Measurements from ENCODE around the gene TTC32.

TTC32 gene

DNA sequence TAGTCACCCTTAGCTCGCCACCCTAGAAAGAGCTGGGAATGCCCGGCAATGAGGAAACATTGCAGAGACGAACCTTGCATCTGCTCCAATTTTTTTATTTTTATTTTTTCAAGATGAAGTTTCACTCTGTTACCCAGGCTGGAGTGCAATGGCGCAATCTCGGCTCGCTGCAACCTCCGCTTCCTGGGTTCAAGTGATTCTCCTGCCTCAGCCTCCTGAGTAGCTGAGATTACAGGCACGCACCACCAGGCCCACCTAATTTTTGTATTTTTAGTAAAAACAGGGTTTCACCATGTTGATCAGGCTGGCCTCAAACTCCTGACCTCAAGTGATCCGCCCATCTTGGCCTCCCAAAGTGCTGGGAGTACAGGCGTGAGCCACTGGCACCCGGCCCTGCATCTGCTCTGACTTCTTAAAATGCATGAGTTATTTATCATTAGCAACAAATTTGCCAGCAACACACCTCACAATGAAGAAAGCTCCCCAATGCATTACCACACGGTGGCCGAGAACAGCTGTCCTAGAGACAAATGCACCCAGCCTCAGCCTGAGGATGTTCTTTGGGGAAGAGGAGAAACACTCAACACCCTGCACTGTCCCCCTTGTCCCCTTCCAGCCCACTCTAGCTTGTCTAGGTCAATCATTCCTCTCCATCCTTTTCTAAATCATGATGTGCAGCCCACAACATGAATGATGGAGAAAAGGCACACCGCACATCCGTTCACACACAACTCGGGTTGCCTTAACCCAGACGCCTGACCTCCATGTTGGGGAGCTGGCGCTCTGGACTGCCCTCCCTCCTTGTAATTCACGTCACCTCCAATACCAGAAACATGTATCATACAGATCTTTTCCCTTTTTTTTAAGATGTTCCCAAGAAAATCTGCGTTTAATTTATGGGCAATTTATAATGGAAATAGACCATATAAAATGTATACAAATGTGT is 46.9 kb downstream of the TTC32 start:
- no peak for DNase-seq (ENCODE audit: low read depth in 2 of 2)
- TF ChIP-seq, protein P1, sequence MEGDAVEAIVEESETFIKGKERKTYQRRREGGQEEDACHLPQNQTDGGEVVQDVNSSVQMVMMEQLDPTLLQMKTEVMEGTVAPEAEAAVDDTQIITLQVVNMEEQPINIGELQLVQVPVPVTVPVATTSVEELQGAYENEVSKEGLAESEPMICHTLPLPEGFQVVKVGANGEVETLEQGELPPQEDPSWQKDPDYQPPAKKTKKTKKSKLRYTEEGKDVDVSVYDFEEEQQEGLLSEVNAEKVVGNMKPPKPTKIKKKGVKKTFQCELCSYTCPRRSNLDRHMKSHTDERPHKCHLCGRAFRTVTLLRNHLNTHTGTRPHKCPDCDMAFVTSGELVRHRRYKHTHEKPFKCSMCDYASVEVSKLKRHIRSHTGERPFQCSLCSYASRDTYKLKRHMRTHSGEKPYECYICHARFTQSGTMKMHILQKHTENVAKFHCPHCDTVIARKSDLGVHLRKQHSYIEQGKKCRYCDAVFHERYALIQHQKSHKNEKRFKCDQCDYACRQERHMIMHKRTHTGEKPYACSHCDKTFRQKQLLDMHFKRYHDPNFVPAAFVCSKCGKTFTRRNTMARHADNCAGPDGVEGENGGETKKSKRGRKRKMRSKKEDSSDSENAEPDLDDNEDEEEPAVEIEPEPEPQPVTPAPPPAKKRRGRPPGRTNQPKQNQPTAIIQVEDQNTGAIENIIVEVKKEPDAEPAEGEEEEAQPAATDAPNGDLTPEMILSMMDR (IDR thresholded peaks at IDR 0.05; ENCODE audit: low read depth, low read length): no peak
- H3K4me3 ChIP-seq (replicated peaks in 1 of 2; ENCODE audit: low read depth in 2 of 2, low read length in 2 of 2): no peak overlapping the region

DNA sequence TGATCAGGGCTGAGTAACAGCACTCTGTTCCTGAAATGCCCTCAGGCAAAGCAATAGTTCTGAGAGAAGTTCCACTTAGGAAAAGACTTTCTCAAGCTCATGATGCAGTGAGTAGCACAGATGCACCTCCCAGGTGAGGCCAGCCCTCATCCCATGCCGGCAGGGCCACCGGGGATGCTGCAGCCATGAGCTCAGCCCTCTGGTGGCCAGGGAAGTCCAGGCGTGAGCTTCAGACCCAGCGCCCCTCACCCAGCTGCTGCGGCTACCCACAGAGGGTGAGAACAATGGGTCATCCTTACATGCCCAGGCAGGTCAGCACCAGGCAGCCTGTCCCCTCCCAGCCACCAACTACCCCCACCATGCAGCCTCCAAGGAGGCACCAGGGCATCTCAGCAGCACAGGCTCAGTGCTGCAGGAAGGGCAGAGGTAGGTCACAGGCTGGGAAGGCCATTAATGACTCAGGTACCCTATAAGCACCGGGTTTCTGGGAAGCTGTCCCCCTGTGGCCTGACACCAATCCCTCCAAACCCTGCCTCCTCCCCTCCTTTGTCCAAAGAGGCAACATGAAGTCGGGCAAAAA is 50.6 kb downstream of the TTC32 start:
- H3K4me3 ChIP-seq (replicated peaks in 1 of 2; ENCODE audit: low read depth in 2 of 2, low read length in 2 of 2): no peak overlapping the region
- TF ChIP-seq, protein P1 (IDR thresholded peaks at IDR 0.05; ENCODE audit: low read depth, low read length): peak; percentile 16
- no peak for DNase-seq (ENCODE audit: low read depth in 2 of 2)

DNA sequence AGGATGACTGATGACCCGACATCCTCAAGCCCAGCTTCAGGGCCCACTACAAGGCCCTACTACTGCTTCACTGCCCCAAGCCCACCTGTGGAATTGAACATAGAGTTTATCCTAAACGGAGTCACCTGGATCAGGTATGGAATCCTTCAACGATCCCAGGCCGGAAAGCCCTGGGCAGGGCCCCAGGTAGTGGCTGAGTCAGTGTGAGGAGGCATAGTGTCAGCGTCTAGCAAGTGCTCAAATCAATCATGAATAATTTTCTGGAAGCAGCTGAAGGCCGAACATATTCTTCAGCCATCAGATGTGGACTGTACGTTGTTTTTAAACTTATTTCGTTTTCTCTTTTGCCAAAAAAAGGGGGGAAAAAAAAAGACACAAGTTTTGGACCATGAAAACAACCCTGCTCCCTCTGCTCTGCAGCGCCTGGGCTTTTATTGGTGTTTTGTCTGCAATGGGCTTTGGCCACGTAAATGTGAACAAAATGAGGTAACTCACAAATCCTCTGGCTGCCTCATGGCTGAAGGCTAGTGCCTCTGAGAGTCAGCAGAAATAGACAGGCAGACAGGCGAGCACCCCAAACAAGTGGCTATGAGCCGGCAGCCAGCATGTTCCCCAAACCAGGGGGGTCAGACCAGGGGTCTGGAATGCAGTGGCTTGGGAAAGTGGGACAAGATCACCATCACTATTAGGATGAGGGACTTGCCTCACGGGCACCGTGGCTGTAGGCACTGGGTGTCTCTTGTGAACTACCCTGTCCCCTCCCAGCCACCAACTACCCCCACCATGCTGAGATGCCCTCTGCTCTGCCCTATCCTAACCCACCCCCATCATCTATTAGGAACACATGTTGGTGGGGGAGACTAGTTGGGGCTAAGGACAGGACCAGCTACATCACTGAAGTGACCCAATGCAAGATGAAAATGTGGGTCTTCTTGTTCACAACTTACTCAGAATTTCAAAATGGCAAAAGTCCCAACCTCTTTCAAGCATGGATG is 51.4 kb downstream of the TTC32 start:
- TF ChIP-seq, protein P1 (IDR thresholded peaks at IDR 0.05; ENCODE audit: low read depth, low read length): no peak
- DNase-seq (ENCODE audit: low read depth in 2 of 2): no peak
- no peak overlapping the region for H3K4me3 ChIP-seq (replicated peaks in 1 of 2; ENCODE audit: low read depth in 2 of 2, low read length in 2 of 2)

DNA sequence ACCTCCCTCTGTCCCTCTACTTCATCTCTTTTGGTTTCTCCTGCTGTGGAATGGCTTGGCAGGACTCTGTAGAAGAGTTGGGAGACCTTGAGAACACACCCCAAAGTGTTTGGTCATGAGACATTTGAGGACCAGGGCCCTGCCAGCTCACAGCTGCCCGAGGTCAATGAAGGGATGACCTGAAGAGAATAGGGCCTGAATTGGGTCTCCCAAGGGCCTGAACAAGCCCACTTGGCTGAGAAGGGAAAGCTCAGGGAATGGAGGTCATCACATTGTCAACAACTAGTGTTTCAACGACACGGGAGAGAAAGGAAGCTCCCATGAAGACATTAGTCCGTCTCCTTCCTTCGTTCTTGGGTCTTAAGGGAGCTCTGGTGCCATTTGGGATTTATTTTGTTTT is 52.8 kb downstream of the TTC32 start:
- TF ChIP-seq, protein P1 (IDR thresholded peaks at IDR 0.05; ENCODE audit: low read depth, low read length): no peak
- DNase-seq (ENCODE audit: low read depth in 2 of 2): no peak
- no peak overlapping the region for H3K4me3 ChIP-seq (replicated peaks in 1 of 2; ENCODE audit: low read depth in 2 of 2, low read length in 2 of 2)

DNA sequence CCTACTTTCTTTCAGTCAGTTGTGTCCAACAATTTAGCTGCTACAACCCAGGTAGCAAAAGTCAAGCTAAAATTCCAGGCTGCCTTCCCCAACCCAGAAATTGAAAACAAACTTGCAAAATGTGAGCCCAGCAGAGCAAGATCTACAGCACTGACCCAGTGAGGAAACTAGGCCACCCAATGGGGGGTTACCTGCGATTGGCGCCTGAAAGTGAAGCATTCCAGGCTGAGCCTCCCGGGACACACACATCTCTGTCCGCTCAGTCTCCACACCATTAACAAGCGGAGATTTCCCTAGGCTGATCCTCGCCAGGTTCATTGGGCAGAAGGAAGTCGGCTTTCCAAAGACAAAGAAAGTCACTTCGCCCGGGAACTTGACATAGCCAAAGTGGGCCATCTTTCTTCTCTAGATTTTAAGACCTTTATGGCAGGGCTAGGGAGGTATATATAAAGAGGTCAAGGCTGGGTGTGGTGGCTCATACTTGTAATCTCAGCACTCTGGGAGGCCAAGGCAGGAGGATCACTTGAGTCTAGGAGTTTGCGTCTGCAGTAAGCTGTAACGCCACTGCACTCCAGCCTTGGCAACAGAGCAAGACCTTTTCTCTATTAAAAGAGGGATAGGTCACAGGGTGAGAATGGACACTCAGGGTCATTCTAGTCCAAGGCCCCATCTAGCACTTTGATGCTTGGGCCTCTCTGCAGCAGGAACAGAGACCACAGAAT is 53.6 kb downstream of the TTC32 start:
- no peak for DNase-seq (ENCODE audit: low read depth in 2 of 2)
- no peak overlapping the region for H3K4me3 ChIP-seq (replicated peaks in 1 of 2; ENCODE audit: low read depth in 2 of 2, low read length in 2 of 2)
- TF ChIP-seq, protein P1 (IDR thresholded peaks at IDR 0.05; ENCODE audit: low read depth, low read length): no peak

DNA sequence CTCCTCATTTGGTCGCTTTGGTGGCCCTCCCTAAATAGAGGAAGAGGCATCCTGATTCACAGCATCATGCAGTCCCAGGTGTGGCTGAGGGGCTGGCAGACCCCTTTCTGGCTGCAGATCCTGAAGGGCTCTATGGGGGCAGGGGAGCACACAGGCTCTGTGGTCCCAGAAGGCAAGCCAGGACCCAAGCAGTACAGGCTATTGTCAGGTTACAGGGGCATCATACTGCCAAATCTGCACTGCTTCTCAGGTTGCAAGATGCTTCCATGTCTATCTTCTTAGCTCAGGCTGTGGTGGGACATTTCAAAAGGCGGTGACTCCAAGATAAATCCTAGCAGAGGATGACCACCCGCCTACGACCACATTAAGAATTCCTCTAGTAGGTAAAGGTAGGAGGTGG is 54.3 kb downstream of the TTC32 start:
- no peak for DNase-seq (ENCODE audit: low read depth in 2 of 2)
- no peak overlapping the region for H3K4me3 ChIP-seq (replicated peaks in 1 of 2; ENCODE audit: low read depth in 2 of 2, low read length in 2 of 2)
- TF ChIP-seq, protein P1 (IDR thresholded peaks at IDR 0.05; ENCODE audit: low read depth, low read length): no peak
